Vagina (tissue), 2 donors: ENCODE data around the gene ANKLE1.

Experiments used
- POLR2A ChIP-seq, 2 donors: fragments of 450-650 bp; IDR thresholded peaks; one replicate each; pipeline ENCODE4 v1.6.1; 2017; ENCODE audit warnings: antibody characterized with exemption in 2 of 2, mild to moderate bottlenecking in 2 of 2, moderate library complexity in 2 of 2
- POLR2AphosphoS5 ChIP-seq, 2 donors: sonication (generic); formaldehyde crosslinking; IDR thresholded peaks; one replicate each; pipeline ENCODE4 v1.9.0; 2017; ENCODE audit warnings: antibody characterized with exemption in 2 of 2, mild to moderate bottlenecking in 2 of 2, low read depth in 1 of 2; ENCODE audit not compliant: insufficient read depth in 1 of 2
- TF ChIP-seq, protein P1 (sequence below), 3 experiments: fragments of 450-650 bp in 2 of 3; fragments of 200-600 bp in 1 of 3; sonication (generic) in 1 of 3; IDR thresholded peaks; one replicate each; pipeline ENCODE4 v1.5.1; 2017 to 2019; ENCODE audit warnings: antibody characterized with exemption in 3 of 3, mild to moderate bottlenecking in 2 of 3, moderate library complexity in 2 of 3

DNA sequence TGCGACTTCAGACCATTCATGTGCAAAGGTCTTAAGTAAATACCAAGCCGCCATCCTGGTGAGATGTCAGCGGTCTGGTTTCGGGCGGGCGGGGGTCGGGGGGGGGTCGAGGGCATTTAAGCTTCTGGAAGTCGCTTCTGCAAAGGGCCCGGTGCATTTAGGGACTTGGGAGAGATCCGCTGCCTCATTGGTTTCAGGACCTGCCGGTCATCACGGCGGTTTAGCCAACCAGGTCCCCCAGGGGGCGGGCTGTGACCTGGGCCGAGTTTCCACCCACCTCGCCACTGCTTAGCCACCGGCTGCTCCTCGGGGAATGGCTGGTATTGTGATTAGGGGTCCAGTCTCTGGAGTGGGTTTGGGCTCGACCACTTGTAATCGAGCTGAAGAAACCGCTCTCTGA lies 7.8 kb downstream of the ANKLE1 start:
- TF ChIP-seq POLR2A (IDR thresholded peaks at IDR 0.05) (no peak), POLR2AphosphoS5 (IDR thresholded peaks at IDR 0.05; ENCODE audit: insufficient read depth in 1 of 2, low read depth in 1 of 2) (no peak)
- TF ChIP-seq, protein P1, sequence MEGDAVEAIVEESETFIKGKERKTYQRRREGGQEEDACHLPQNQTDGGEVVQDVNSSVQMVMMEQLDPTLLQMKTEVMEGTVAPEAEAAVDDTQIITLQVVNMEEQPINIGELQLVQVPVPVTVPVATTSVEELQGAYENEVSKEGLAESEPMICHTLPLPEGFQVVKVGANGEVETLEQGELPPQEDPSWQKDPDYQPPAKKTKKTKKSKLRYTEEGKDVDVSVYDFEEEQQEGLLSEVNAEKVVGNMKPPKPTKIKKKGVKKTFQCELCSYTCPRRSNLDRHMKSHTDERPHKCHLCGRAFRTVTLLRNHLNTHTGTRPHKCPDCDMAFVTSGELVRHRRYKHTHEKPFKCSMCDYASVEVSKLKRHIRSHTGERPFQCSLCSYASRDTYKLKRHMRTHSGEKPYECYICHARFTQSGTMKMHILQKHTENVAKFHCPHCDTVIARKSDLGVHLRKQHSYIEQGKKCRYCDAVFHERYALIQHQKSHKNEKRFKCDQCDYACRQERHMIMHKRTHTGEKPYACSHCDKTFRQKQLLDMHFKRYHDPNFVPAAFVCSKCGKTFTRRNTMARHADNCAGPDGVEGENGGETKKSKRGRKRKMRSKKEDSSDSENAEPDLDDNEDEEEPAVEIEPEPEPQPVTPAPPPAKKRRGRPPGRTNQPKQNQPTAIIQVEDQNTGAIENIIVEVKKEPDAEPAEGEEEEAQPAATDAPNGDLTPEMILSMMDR (IDR thresholded peaks at IDR 0.05) = no peak
